Mucosa of descending colon (tissue), 3 donors: ENCODE data around the gene MIDN. TPM values are rescaled to one million over a fixed set of nuclear protein-coding genes. Genes with fewer than 3 reads are reported as not detected.

Experiments
- ATAC-seq: fragments of 200-7000 bp; cut with Tn5 transposase; one replicate; pipeline ENCODE4 v1.9.1; 2020; ENCODE audit warnings: mild to moderate bottlenecking, moderate library complexity
- DNase-seq, 3 donors: peaks; one replicate each; pipeline ENCODE4 v3.0.0-alpha.2; 2020
- H3K36me3 ChIP-seq: fragments of 200-600 bp; one replicate; pipeline ENCODE4 v1.8.0; 2021; ENCODE audit warnings: low read depth, mild to moderate bottlenecking
- H3K4me1 ChIP-seq: fragments of 200-600 bp; one replicate; pipeline ENCODE4 v1.8.0; 2021; ENCODE audit warnings: low read depth, mild to moderate bottlenecking
- H3K4me3 ChIP-seq: fragments of 200-600 bp; one replicate; pipeline ENCODE4 v1.8.0; 2021; ENCODE audit warnings: mild to moderate bottlenecking
- H3K9me3 ChIP-seq: fragments of 200-600 bp; one replicate; pipeline ENCODE4 v1.8.0; 2021; ENCODE audit warnings: mild to moderate bottlenecking
- intact Hi-C, 2 donors: fragments of 100-400 bp; cut with DNase I in 1 of 2; cut with micrococcal nuclease in 1 of 2; formaldehyde crosslinking; loops; one replicate each; pipeline versions ENCODE4 v1.11.0 to v1.11.1; 2022; cut with DNase I, micrococcal nuclease
- total RNA-seq, 3 donors: library from RNA; stranded (reverse); fragmentation: NEBNext Ultra II Directional in 2 of 3; extraction: Animal tissue kit (Norgen Biotek cat#: 25700) in 2 of 3; gene quantifications; one replicate each; pipeline versions ENCODE4 v1.2.1 to v1.2.4, GENCODE V29; 2021 to 2023
- TF ChIP-seq, protein P1 (sequence below): fragments of 200-600 bp; IDR thresholded peaks from one replicate; pipeline ENCODE4 v1.8.0; 2022; ENCODE audit warnings: antibody characterized with exemption, mild to moderate bottlenecking
- donor health status: DM: no; HTN: no; CAD: no; lungs with moderate emphysema.
- donor health status: DM: no; HTN: no; CAD: no.
- donor health status: DM: no; HTN: yes; CAD: no.

The MIDN gene
- total RNA-seq, 3 donors from 2014 or later: 136 to 251 (median 213) TPM

DNA sequence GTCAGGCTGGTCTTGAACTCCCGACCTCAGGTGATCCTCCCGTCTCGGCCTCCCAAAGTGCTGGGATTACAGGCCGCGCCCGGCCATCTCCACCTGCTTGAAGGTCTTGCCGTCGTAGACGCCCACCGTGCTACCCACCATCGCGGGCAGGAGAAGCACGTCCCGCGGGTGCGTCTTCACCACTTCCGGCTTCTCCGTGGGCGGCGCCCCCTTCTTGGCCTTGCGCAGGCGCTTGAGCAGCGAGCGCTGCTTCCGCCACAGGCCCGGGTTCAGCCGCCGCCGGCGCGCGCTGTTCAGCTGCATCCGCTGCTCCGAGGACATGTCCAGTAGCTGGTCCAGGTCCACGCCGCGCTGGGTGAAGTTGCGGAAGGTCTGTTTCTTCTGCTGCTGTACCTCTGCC lies 58.9 kb downstream of the MIDN start:
- DNase-seq: no peak
- Histone ChIP-seq H3K4me1 (peaks cover 9% of the 10 kb centered on the region), H3K36me3 (no peaks in the 10 kb centered on the region), H3K4me3 (no peak overlapping the region), H3K9me3 (no peaks in the 10 kb centered on the region)
- TF ChIP-seq, protein P1, sequence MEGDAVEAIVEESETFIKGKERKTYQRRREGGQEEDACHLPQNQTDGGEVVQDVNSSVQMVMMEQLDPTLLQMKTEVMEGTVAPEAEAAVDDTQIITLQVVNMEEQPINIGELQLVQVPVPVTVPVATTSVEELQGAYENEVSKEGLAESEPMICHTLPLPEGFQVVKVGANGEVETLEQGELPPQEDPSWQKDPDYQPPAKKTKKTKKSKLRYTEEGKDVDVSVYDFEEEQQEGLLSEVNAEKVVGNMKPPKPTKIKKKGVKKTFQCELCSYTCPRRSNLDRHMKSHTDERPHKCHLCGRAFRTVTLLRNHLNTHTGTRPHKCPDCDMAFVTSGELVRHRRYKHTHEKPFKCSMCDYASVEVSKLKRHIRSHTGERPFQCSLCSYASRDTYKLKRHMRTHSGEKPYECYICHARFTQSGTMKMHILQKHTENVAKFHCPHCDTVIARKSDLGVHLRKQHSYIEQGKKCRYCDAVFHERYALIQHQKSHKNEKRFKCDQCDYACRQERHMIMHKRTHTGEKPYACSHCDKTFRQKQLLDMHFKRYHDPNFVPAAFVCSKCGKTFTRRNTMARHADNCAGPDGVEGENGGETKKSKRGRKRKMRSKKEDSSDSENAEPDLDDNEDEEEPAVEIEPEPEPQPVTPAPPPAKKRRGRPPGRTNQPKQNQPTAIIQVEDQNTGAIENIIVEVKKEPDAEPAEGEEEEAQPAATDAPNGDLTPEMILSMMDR: no peak
- intact Hi-C loops: no loop called here
- no peak for ATAC-seq

DNA sequence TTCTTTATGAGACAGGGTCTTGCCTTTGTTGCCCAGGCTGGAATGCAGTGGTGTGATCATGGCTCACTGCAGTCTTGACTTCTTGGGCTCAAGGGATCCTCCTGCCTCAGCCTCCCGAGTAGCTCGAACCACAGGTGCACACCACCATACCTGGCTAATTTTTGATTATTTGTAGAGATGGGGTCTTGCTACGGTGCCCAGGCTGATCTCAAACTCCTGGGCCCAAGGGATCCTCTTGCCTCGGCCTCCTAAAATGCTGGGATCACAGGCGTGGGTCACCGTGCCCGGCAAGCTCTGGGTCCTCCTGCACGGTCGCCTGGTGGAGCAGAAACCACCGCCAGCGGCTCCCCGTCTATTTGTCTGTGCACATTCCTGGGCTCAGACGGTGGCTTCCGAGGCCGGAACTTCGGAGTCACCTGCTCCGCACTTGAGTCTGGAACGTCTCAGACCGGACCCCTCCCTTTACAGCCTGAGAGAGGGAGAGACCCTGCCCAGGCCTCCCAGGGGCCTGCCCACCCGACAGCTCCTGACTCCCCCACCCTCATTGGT lies 59.4 kb downstream of the MIDN start:
- Histone ChIP-seq H3K4me3 (no peak overlapping the region), H3K36me3 (no peaks in the 10 kb centered on the region), H3K4me1 (peaks cover 9% of the 10 kb centered on the region), H3K9me3 (no peaks in the 10 kb centered on the region)
- intact Hi-C loops: no loop called here
- DNase-seq (no peak), ATAC-seq (no peak)
- TF ChIP-seq, protein P1: no peak

DNA sequence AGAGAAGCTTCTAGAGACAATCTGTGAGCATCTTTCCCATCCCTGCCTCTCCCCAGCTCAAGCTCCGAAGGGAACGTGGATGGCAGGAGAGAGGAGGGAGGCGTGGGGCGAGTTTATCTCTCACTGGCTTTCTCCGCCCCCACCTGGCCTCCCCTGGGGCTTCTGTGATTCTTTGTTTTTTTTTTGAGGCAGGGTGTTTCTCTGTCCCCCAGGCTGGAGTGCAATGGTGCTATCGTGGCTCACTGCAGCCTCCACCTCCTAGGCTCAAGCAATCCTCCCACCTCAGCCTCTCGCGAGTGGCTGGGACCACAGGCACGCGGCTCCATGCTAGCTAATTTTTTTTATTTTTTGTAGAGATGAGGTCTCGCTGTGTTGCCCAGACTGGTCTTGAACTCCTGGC lies 60.3 kb downstream of the MIDN start:
- H3K4me3 ChIP-seq: no peak overlapping the region
- H3K9me3 ChIP-seq: no peaks in the 10 kb centered on the region
- DNase-seq (no peak), ATAC-seq (no peak)
- TF ChIP-seq, protein P1: no peak
- H3K36me3 ChIP-seq: no peaks in the 10 kb centered on the region
- intact Hi-C loops: no loop called here
- peaks cover 12% of the 10 kb centered on the region for H3K4me1 ChIP-seq

Other genes starting within 250 kb of the MIDN start
- gene GRIN3B, start 248.2 kb upstream of the MIDN start, total RNA-seq: not detected
- 100 to 1,000 TPM; 185 to 199 (median 190) TPM for gene TMEM259, start 227.5 kb upstream of the MIDN start, total RNA-seq
- gene RNU6-2, start 227.1 kb upstream of the MIDN start, total RNA-seq: not detected
- gene CNN2, start 222.0 kb upstream of the MIDN start, total RNA-seq: 10 to 100 TPM; 65.0 to 88.8 (median 84.7) TPM
- gene ABCA7, start 208.5 kb upstream of the MIDN start, total RNA-seq: 10 to 100 TPM; 23.5 to 25.6 (median 25.6) TPM
- 10 to 100 TPM; 33.9 to 64.3 (median 58.8) TPM for gene ARHGAP45, start 181.4 kb upstream of the MIDN start, total RNA-seq
- gene POLR2E, start 153.2 kb upstream of the MIDN start, total RNA-seq: 100 to 1,000 TPM; 108 to 138 (median 133) TPM
- 100 to 1,000 TPM; 126 to 187 (median 144) TPM for gene GPX4, start 144.6 kb upstream of the MIDN start, total RNA-seq
- 10 to 100 TPM; 58.0 to 86.6 (median 74.6) TPM for gene SBNO2, start 74.3 kb upstream of the MIDN start, total RNA-seq
- gene STK11, start 42.8 kb upstream of the MIDN start, total RNA-seq: 10 to 100 TPM; 69.6 to 86.6 (median 76.3) TPM
- gene CBARP, start 10.6 kb upstream of the MIDN start, total RNA-seq: 1 to 10 TPM in 1 of 3 donors, under 1 TPM in 2; 0.29 to 1.2 (median 0.39) TPM
- 100 to 1,000 TPM; 302 to 391 (median 378) TPM for gene ATP5F1D, start 6.8 kb upstream of the MIDN start, total RNA-seq
- gene CIRBP, start 20.7 kb downstream of the MIDN start, total RNA-seq: 100 to 1,000 TPM; 281 to 507 (median 300) TPM
- gene FAM174C, start 26.9 kb downstream of the MIDN start, total RNA-seq: 10 to 100 TPM; 34.2 to 40.1 (median 39.8) TPM
- 10 to 100 TPM; 19.0 to 62.2 (median 61.7) TPM for gene EFNA2, start 37.3 kb downstream of the MIDN start, total RNA-seq
- 100 to 1,000 TPM; 118 to 160 (median 148) TPM for gene NDUFS7, start 135.3 kb downstream of the MIDN start, total RNA-seq
- gene GAMT, start 153.0 kb downstream of the MIDN start, total RNA-seq: 1 to 10 TPM; 1.6 to 7.0 (median 2.1) TPM
- gene DAZAP1, start 159.0 kb downstream of the MIDN start, total RNA-seq: 100 to 1,000 TPM; 117 to 123 (median 119) TPM
- 100 to 1,000 TPM; 748 to 897 (median 892) TPM for gene RPS15, start 189.8 kb downstream of the MIDN start, total RNA-seq
- gene APC2, start 201.5 kb downstream of the MIDN start, total RNA-seq: 1 to 10 TPM in 1 of 3 donors, under 1 TPM in 2; 0.23 to 5.9 (median 0.24) TPM
- gene C19orf25, start 230.6 kb downstream of the MIDN start, total RNA-seq: 10 to 100 TPM; 36.7 to 48.9 (median 38.1) TPM
- 1 to 10 TPM; 3.3 to 7.5 (median 4.9) TPM for gene PCSK4, start 241.8 kb downstream of the MIDN start, total RNA-seq
- 1 to 10 TPM; 2.0 to 5.1 (median 4.5) TPM for gene REEP6, start 242.6 kb downstream of the MIDN start, total RNA-seq